DMS 273 treated with DMSO at 0.1 percent for 48 hours (cell line): ENCODE results near the gene MTERF4.

ENCODE experiments used
- DNase-seq: peaks from one replicate; lab custom pipeline; 2025; lab: John Stamatoyannopoulos, UW

Gene MTERF4

DNA sequence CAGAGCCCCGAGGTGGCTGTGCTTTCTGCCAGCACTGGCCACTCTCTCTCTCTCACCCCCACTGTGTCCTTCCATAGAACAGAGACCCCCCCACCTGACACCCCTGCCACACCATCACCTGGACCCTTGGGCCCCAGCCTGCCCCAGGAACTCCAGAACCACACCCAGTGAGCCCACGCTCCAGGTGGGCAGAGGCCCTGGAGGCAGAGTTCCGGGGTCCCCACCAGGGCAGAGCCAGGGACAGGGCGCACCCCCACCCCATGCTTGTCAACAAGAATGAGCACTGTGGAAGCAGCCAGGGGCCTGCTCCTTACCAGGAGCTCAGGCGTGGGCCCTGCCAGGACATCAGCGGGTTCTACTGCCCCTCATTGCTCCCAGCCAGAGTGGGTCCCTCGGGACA, 32.6 kb upstream of the MTERF4 start:
- no peak for DNase-seq

DNA sequence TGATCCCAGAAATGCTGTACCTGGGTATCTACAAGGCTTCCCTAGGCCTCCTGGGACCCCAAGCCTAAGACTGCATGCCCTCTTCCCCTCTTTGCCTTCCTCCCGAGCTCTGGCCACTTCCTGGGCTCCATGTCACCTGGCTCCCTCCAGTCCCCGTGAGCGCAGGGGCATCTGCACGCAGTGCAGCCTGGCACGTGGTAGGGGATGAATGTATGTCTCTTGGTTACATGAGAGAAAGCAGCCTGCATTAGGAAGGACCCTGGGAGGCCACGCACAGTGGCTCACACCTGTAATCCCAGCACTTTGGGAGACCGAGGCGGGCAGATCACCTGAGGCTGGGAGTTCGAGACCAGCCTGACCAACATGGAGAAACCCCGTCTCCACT, 31.3 kb upstream of the MTERF4 start:
- DNase-seq: no peak

DNA sequence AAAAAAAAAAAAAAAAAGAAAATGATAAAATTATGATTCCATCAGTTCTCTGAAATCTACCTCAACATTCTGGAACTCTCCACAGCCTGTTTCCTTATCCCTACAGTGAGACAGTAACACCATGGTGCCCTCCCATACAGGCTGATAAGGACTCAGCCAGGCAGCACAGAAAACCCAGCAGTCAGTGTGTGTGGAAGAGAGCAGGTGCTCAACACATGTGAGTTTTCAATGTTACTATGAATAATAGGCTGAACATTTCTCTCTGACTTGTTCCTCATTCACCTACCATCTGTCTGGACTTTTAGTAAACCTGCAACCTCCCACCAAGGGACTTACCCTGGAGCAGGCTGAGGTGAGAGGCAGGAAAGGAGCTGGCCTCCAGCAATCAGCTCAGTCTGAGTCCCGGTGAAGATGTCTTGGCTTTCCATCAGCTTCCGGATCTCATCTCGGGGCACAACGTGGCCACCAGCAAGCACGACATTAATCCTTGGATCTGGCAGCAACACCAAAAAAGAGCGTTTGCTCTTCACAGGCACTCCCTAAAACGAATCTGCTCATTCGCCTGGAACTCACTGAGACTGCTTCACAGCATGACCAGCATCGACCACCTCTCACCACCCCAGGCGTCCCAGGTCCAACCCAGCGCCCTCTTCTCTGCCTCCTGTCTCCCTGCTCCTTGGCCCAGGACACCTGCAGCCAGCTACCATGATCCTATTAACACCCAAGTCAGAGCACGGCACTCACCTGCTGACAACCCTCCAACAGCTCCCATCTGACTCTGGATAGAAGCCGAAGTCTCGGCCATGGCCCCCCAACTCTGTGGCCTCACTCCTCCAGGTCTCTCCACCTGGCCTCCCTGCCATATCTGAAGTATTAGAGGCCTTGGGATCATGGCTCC, 30.7 kb upstream of the MTERF4 start:
- DNase-seq: no peak

DNA sequence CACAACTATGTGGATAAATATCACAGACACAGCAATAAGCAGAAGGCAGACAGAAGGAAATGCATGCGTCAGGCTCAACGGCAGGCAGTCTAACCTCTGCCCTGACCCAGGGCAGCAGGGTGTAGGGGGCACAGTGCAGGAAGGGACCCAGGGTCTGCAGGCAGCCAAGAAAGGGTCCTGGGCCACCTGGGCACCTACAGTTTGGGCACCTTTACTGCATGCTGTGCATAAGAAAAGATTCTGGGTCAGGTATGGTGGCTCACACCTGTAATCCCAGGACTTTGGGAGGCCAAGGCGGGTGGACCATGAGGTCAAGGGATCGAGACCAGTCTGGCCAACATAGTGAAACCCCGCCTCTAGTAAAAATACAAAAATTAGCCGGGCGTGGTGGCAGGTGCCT, 29.4 kb upstream of the MTERF4 start:
- DNase-seq: no peak

DNA sequence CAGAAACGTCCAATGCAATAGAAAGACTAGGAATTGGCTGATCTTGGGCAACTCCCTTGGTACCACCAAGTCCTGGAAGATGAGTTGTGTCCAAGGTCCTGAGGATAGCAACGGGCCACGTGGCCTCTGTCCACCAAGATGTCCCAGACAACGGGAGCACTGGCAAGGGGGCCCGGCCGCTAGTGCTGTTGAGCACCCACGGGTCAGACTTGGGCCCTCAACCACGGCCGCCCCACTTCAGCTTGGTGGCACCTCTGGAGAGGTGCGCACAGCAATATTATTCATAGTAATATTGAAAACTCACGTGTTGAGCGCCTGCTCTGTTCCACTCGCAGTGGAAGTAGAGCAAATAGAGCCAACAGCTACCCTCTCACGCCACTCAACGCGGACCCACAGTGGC, 28.2 kb upstream of the MTERF4 start:
- no peak for DNase-seq

DNA sequence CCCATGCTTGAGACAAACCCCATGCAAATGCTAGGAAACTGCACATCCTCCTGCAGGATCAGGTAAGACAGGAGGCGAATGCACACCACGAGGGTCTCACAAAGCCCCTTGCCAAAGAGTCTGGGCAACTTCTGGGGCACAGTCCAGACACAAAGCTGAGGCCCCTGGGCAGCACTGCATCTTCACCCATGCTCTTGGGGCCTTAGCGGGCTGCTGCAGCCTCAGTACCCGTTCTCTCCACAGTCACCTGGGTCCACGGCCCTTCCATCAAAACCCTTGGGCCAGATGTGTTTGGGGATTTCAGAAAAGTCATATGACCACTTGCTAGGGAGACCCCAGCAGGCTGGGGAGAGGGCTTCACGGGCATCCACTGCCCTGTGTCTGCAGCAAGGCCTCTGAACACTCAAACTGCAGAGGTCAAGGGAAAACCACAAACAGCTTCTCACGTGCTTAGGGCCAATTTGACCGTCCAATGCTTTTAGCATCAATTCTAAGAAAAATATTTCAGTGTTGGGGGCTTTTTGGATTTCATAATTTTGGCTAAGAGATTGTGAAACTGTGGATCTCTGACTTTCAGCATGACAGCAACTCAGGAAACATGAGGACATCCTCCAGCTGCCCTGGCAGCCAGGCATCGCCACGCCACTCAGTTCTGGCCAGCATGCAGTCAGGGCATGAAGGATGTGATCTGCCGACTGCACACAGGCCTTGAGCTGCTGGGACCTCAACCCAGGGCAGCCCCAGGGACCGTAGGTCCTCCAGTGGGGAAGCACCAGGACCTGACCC, 27.2 kb upstream of the MTERF4 start:
- no peak for DNase-seq

DNA sequence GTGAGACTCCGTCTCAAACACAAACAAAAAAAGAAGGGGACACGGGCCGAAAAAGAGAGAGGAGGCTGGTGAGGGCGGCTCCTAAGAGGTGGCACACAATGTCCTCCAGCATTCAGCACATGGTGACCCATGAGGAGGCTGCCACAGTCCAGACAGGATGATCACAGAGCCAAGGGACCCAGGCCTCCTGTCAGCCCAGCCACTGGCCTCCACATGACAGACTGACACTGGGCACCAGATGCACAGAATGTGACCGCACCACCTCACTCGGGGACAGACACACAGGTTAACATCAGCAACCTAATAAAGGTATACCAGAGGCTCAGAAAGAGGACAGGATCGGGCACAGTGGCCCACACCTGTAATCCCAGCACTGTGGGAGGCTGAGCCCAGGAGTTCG, 26.2 kb upstream of the MTERF4 start:
- DNase-seq: no peak

DNA sequence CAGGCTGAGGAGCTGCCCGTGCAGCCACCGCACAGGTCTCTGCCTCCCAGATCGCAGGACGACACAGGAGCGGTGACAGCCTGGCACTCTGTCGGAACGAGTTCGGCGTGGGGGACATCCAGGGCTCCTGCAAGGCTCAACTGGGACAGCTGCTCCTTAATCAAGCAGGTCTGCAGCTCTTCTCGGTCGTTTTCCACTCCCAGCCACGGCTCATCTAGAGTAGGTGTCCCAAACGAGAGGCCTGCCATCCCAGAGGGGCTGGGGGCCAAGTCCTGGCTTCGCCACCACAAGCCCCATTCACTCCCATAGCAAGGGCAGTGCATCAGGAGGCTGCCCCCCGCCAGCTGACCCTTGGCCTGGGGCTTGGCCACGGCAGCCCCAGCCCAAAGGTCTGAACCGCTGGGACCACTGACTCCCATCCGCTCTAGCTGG, 24.7 kb upstream of the MTERF4 start:
- no peak for DNase-seq

DNA sequence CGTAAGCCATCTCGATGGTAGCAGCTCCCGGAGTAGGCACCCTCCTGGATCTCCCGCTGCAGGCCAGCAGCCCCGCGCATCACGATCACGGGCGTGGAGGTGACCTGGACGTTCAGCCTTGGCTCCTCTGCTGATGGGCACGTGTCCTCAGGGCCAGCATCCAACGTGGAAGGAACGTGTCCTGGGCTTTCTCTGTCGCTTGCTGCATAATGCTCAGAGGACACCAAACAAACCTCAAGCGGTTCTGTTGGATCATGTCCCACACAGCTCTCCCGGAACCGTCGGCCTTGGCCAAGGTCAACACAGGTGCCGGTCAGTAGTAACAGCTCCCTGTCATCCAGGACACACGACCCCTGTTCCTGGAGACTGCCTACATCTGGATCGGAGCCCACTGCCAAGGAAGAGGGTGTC, 24.1 kb upstream of the MTERF4 start:
- no peak for DNase-seq

DNA sequence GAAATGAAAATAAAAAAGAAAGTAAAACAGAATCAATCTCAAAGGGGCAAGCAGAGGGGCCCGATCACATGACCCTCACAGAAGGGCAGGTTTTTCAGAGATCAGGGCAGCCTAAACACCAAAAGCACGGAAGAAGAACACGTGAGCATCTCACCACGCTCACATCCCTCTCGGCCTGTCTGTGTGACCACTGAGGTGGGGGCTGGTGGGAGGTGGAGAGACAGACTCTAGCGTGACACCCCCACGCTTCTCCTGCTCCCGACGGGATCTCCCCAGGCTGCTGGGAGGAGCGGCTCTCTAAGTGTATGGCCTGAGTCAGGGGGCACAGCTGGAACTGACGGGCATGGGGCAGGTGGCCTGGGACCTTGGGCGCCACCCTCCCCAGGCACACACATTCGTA, 23.5 kb upstream of the MTERF4 start:
- DNase-seq: no peak

DNA sequence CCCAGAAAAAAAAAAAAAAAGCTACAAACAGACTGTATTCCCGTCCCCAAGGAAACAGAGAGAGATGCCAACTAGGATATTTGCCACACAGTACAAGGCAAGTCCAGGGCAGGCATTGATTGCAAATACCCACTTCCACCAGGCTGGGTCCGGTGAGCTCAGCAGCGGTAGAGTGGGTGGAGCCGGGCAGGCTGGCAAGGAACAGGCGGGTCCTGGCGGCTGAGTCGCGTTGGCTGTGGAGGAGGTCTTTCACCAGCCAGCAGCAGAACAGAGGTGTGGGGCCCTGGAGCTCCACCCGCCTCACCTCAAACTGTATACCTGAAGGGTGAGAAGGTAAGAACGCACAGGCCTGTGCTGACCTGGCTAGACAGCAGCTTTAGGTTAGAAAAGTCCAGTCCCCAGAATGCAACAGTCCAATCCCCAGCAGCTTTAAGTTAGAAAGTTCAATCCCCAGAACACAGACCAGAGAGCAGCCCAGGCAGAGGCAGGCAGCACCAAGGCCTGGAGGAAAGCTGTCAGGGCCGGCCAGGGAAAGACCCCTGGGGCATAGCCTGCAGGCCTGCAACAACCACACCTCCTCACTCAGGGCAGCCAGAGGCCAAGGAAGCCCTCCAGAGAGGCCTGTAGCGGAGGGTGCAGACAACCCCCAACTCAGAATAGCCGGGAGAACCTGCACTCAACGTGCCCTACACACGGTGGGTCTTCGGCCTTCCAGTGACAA, 21.9 kb upstream of the MTERF4 start:
- no peak for DNase-seq

DNA sequence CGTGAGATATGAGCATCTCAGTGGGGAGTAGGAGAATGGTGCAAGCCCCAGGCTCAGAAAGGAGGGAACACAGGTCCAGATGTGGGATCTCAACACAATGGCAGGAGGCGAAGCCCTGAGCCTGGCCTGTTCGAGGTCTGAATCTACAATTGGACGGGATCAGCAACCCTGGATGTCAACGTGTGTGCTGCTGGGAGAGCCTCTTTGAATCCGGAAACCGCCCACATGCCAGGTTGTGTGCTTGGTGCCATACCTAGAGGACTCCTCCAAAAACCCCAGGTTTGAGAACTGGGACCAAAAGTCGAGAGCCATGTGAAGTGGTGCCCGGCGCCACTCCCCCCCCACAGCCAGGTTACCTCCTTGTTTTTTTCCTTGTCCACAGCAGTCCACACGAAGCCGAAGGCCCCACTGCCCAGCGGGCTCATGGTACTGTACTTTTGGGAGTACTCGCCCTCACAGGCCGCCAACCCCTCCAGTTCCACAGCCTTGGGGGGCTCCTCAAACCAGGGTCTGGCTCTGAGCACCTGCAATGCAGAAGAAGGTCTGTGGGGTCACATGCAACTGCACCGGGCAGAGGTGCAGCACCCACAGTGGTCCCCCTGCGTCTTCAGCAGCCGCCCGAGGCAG, 20.4 kb upstream of the MTERF4 start:
- DNase-seq: no peak

DNA sequence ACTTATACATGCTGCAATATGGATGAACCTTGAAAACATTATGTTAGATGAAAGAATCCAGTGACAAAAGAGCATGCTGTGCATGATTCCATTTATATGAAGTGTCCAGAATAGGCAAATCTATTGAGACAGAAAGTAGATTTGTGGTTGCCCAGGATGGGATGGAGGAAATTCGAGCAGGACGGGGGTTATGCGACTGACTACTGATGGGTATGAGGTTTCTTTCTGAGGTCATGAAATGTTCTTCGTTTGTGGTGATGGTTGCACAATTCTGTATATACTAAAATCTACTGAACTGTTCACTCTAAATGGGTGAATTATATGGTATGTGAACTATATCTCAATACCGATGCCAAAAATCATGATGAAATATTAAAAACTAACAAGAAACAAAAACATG, 18.9 kb upstream of the MTERF4 start:
- DNase-seq: no peak

DNA sequence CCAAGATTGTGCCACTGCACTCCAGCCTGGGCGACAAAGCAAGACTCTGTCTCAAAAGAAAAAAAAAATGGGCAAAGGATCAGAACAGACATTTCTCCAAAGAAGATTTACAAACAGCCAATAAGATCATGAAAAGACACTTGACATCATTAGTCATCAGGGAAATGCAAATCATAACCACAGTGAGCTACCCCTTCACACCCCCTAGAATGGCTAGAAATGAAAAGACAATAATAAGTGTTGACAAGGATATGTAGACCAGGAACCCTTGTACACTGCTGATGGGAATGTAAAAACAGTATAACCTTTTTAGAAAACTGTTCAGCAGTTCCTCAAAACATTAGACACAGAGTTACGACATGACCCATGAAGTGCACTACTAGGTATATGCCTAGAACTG, 18.4 kb upstream of the MTERF4 start:
- DNase-seq: no peak

DNA sequence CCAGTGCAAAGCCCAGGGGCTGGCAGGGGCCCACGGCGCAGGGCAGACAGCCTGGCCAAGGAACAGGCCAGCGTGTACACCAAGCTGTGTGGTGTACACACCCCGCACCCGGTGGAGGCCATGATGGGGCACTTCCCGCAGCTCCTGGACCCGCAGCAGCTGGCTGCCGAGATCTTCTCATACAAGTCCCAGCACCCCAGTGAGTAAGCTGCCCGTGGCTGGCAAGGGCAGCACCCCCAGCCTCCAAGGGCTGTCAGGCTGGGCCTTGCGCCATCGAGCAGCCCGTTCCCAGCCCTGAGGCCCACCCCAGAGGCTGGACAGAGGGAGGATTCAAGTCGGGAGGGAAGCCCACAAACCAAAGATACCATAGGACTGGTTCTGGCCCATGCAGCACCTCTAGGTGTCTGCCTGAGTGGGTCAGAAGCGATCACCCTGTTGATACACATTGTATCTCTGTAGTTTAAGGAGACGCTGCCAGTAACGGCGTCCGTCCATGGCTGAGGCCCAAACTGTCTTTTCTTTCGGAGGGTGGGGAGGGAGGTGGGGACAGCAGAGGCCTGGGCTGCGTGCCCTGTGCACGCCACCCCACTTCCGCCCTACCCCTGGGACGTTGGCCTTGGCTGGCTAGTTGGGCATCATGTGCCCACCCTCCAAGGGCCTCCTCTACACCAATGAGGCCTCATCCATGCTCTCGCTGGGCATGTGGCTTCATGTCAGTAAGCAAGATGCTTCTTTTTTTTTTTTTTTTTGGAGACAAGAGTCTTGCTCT, 16.8 kb upstream of the MTERF4 start:
- DNase-seq: no peak

DNA sequence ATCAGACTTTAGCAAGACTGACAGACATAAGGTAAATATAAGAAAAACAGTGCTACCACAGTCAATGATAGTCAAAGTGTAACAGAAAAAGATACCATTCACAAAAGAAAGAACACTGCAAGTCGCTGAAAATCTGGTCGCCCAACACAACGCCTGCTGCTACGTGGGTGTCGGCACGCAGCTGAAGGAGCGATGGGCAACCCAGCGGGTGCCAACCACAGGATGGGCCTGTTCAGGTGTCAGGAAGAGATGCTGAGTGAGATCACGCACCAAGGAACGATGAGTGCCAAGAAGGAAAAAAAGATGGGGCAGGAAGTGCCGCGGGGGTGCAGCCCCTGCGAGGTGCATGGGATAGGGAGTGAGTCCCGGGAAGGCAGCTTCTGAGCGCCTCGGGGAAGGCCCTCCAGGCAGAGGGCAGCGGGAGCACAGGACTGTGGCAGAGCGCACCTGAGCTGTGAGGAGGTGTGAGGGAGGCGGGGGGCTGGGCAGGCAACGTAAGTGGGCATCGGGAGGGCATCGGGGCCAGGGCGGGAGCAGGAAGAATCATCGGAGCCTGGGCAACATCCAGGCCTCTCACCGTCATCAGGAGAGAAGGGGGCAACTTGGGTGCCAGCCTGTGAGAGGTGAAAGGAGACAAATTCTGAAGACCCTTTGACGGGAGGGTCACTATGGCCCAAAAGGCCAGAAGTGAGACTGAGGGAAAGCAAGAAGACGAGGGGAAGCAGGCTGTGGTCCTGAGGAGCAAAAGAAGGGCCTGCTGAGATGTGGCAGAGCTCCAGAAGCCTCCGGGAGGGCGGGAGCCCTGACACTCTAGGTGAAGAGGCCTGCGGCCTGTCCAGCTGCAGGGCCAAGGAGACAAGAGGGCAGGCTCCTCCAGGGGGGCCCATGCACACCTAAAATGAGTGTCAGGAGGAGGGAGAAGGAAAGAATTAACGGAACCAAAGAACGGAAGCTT, 14.8 kb upstream of the MTERF4 start:
- DNase-seq: no peak

DNA sequence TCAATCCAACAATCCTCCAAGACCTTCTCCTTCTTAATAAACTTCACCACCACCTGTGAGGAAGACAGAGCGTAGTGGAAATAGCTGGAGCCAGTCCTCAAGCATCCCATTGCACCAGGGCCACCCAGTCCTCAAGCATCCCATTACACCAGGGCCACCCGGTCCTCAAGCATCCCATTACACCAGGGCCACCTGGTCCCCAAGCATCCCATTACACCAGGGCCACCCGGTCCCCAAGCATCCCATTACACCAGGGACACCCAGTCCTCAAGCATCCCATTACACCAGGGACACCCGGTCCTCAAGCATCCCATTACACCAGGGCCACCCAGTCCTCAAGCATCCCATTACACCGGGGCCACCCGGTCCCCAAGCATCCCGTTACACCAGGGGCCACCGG, 13.3 kb upstream of the MTERF4 start:
- DNase-seq: no peak

DNA sequence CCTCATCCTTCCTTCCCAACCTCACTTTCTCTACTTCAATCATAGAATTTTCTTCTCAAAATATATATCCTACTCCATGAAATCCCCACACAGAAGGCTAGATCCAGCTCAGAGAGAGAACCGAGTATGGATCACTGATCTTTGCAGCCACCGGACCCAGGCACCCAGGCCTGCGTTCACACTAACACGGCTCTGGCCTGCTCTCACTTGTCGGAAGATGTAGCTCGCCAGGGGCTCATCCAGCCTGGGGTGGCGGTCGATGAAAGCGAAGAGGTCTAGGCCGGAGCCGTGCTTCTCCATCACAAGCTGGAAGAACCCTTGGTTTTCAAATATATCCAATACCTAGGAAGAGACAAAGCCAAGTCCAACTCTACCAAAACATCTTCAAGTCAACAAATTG, 12.7 kb upstream of the MTERF4 start:
- no peak for DNase-seq

DNA sequence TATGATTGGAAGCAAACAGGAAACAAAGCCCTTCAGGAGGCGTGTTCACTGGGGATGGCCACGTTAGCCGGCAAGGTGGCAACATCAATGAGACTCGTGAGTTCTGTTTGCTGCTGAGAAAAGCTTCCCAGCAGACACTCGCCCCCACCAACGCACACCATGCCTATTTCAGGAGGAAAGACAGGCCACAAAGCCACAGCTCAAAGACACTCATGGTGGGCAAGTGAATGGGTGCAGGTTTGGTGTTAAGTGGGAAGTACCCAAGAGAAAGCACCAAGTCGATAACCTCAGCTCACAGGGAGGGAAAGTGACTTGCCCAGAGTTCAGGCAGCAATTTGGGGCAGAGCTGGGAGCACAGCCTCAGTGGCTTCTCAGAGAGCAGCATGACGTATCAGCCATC, 10.5 kb upstream of the MTERF4 start:
- DNase-seq: no peak

DNA sequence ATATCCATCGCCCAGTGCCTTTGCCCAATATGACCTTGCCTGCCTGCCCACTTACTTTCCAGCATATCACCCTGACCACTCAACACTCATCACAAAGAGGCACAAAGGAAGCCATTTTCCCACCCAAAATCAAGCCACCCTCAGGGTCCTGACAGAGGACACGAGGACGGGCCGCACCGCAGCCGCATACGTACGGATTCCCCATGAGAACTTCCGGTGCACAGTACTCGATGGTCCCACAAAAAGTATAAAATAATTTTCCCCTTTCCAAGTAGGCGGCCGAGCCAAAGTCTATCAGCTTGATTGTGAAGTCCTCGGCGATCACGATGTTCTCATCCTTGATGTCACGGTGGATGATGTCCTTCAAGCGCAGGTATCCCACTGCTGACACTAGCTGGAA, 10.0 kb upstream of the MTERF4 start:
- no peak for DNase-seq
